Dermis microvascular lymphatic vessel endothelial cell (primary cell): ENCODE measurements around the gene GMPR2. TPM values are rescaled to one million over a fixed set of nuclear protein-coding genes. Genes with fewer than 3 reads are reported as not detected.
"Not testable (repeated sequence)": the region's sequence is repeated elsewhere in the genome, so short reads cannot be mapped to it uniquely, and the experiment has no call there.

Experiments
- DNase-seq, 2 donors: peaks; one replicate each; pipeline versions ENCODE4 v3.0.0 to v3.0.0-alpha.2; 2010; ENCODE audit warnings: low read depth in 2 of 2
- total RNA-seq: library from RNA; depleted of rRNA; stranded (reverse); fragments of >200 nt; gene quantifications from 2 replicates; pipeline ENCODE4 v1.2.1, GENCODE V29; 2014

Gene GMPR2
- total RNA-seq, 1 donor from 2014 or later = 81.9 TPM

GRCh38 chr14:24198814-24199524 is 33.8 kb upstream of the GMPR2 start:
- no peak for DNase-seq

GRCh38 chr14:24202538-24202937 is 30.2 kb upstream of the GMPR2 start:
- DNase-seq = not testable (repeated sequence)

- not testable (repeated sequence) for DNase-seq
Measured at GRCh38 chr14:24203249-24203886, 29.4 kb upstream of the GMPR2 start.

- no peak for DNase-seq
Measured at GRCh38 chr14:24204163-24205146, 28.3 kb upstream of the GMPR2 start.

- DNase-seq = no peak
Measured at GRCh38 chr14:24206260-24207103, 26.2 kb upstream of the GMPR2 start.

- no peak for DNase-seq
Measured at GRCh38 chr14:24207104-24207551, 25.6 kb upstream of the GMPR2 start.

GRCh38 chr14:24207625-24208024 is 25.1 kb upstream of the GMPR2 start:
- DNase-seq = no peak

GRCh38 chr14:24211311-24211710 is 21.4 kb upstream of the GMPR2 start:
- no peak for DNase-seq

- DNase-seq = peak; percentile 90 to 98
Measured at GRCh38 chr14:24212924-24213865, 19.5 kb upstream of the GMPR2 start, which contains the start of gene CHMP4A. CHMP4A (minus strand) TSS chr14:24213488; CDS start chr14:24213439, 49 bp downstream.

- no peak for DNase-seq
Measured at GRCh38 chr14:24213866-24214662, 18.7 kb upstream of the GMPR2 start.

- DNase-seq = peak; percentile 83 to 90
Measured at GRCh38 chr14:24215495-24216344, 17.0 kb upstream of the GMPR2 start, which contains the start of gene MDP1. MDP1 (minus strand) TSS chr14:24216066; CDS start chr14:24215955, 111 bp downstream.

- no peak for DNase-seq
Measured at GRCh38 chr14:24216345-24216699, 16.4 kb upstream of the GMPR2 start.

- not testable (repeated sequence) for DNase-seq
Measured at GRCh38 chr14:24216876-24217275, 15.9 kb upstream of the GMPR2 start.

- no peak for DNase-seq
Measured at GRCh38 chr14:24219080-24219479, 13.6 kb upstream of the GMPR2 start.

GRCh38 chr14:24219521-24219920 is 13.2 kb upstream of the GMPR2 start:
- no peak for DNase-seq

GRCh38 chr14:24222987-24223386 is 9.7 kb upstream of the GMPR2 start:
- DNase-seq = not testable (repeated sequence)

- peak; percentile 97 to 98 for DNase-seq
Measured at GRCh38 chr14:24224618-24225071, 8.1 kb upstream of the GMPR2 start.

- DNase-seq = no peak
Measured at GRCh38 chr14:24226473-24226872, 6.3 kb upstream of the GMPR2 start.
